Type B pancreatic cell (in vitro differentiated cells): ENCODE measurements around the gene NPAS3. TPM values are rescaled to one million over a fixed set of nuclear protein-coding genes. Genes with fewer than 3 reads are reported as not detected.

Experiments used
- DNase-seq: peaks from one replicate; pipeline ENCODE4 v3.0.0; 2021; ENCODE audit warnings: mixed read lengths; ENCODE audit not compliant: unreplicated experiment; ENCODE audit errors: extremely low spot score
- H3K27ac Mint-ChIP-seq: 2 replicates; pipeline ENCODE4 v1.8.0; 2021; ENCODE audit warnings: mild to moderate bottlenecking, mixed read lengths
- H3K27me3 Mint-ChIP-seq: 2 replicates; pipeline ENCODE4 v1.8.0; 2021; ENCODE audit warnings: mixed read lengths
- H3K36me3 Mint-ChIP-seq: 2 replicates; pipeline ENCODE4 v1.8.0; 2021; ENCODE audit warnings: mixed read lengths
- H3K4me1 Mint-ChIP-seq: one replicate; pipeline ENCODE4 v1.8.0; 2021; ENCODE audit warnings: mixed read lengths; ENCODE audit not compliant: unreplicated experiment
- H3K4me3 Mint-ChIP-seq: 2 replicates; pipeline ENCODE4 v1.8.0; 2021; ENCODE audit warnings: mild to moderate bottlenecking, mixed read lengths
- H3K9me3 Mint-ChIP-seq: 2 replicates; pipeline ENCODE4 v1.8.0; 2021; ENCODE audit warnings: mixed read lengths
- CTCF ChIP-seq: fragments of 200-600 bp; sonication (generic); conservative IDR thresholded peaks from 2 replicates; pipeline ENCODE4 v1.5.0; 2021; ENCODE audit warnings: antibody characterized with exemption, mild to moderate bottlenecking
- total RNA-seq: library from RNA; stranded (reverse); gene quantifications from 2 replicates; pipeline ENCODE4 v1.2.1, GENCODE V29; 2021; ENCODE audit warnings: low replicate concordance

Gene NPAS3
- total RNA-seq, 1 donor from 2014 or later: 8.7 TPM

GRCh38 chr14:33249233-33249820 lies 310.6 kb downstream of the NPAS3 start:
- no peak for DNase-seq
- TF ChIP-seq CTCF: no peak
- Mint-ChIP-seq H3K36me3 (no peaks in the 10 kb centered on the region), H3K27ac (no peak overlapping the region), H3K27me3 (peaks cover 11% of the 10 kb centered on the region), H3K4me1 (peaks cover 10% of the 10 kb centered on the region), H3K4me3 (peak overlapping the region; percentile 26), H3K9me3 (no peaks in the 10 kb centered on the region)

- H3K9me3 Mint-ChIP-seq: no peaks in the 10 kb centered on the region
- peaks cover 10% of the 10 kb centered on the region for H3K4me1 Mint-ChIP-seq
- no peak for DNase-seq
- H3K27ac Mint-ChIP-seq: no peak overlapping the region
- no peak overlapping the region for H3K4me3 Mint-ChIP-seq
- H3K27me3 Mint-ChIP-seq: peaks cover 11% of the 10 kb centered on the region
- TF ChIP-seq CTCF: no peak
- no peaks in the 10 kb centered on the region for H3K36me3 Mint-ChIP-seq
Observed at GRCh38 chr14:33250963-33251362, 312.3 kb downstream of the NPAS3 start.

DNA sequence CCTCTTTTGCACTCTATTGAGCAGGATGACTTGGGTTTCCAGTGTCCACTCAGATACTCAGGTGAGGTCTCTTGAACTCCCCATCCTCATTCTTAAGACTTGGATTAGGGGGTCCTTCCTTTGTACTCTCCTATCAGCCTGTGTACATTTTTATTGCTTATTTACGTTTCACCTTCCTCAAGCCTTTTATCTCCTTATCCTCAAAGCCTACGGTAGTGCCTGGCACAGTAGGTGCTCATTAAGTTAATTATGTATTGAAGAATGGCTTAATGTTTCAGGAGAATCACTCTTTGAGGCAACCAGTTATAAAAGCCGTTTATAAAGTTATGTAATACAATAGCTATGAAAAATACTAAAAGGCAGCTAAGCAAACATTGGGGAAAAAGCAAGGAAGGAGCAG lies 315.7 kb downstream of the NPAS3 start:
- no peak for TF ChIP-seq CTCF
- Mint-ChIP-seq H3K27me3 (peaks cover 11% of the 10 kb centered on the region), H3K9me3 (no peaks in the 10 kb centered on the region), H3K4me3 (no peak overlapping the region), H3K4me1 (peaks cover 7% of the 10 kb centered on the region), H3K36me3 (no peaks in the 10 kb centered on the region), H3K27ac (no peak overlapping the region)
- DNase-seq: no peak

DNA sequence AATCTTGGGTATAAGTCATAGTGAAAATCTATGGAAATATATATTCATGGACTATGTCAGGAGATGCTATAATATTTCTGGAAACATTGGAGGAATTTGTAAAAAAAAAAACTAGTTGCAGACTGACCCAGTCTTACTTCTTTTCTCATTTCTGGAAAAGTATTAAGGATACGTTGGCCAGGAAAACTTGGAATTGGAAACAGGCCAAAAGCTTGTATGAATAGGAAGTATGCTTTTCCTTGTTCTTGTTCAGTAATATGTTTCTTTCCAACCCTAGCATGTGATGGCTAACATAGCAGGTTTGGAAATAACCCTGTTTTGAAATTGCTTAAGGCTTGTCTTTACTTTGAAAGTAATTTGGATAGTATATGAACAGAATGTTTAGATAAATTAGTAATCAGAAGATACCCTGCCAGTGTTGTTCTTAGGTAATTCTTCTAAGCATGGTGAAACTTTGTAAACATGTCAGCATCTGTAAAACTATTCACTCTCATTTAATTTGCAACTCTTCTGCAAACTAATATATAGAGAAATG lies 316.2 kb downstream of the NPAS3 start:
- TF ChIP-seq CTCF: no peak
- H3K9me3 Mint-ChIP-seq: no peaks in the 10 kb centered on the region
- no peak overlapping the region for H3K4me3 Mint-ChIP-seq
- H3K4me1 Mint-ChIP-seq: peaks cover 2% of the 10 kb centered on the region
- H3K27me3 Mint-ChIP-seq: peaks cover 9% of the 10 kb centered on the region
- H3K27ac Mint-ChIP-seq: no peak overlapping the region
- H3K36me3 Mint-ChIP-seq: no peaks in the 10 kb centered on the region
- DNase-seq: no peak

DNA sequence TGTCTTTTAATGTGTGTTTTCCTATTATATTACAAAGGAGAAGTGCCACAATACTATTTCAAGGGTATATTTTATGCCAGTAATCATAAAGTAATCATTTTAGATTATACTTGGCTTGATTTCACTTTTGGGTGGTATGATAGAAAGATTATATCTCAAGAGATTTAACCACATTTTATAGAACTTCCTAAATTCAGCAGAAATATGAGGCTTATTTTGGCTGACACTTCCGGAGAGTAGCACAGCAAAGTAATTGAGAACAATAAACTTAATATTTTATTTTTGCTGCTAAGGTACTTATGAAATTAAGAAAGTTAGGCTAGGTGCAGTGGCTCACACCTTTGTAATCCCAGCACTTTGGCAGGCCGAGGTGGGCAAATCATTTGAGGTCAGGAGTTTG lies 319.1 kb downstream of the NPAS3 start:
- H3K36me3 Mint-ChIP-seq: no peaks in the 10 kb centered on the region
- H3K4me3 Mint-ChIP-seq: no peak overlapping the region
- peaks cover 4% of the 10 kb centered on the region for H3K27me3 Mint-ChIP-seq
- H3K27ac Mint-ChIP-seq: no peak overlapping the region
- H3K4me1 Mint-ChIP-seq: peaks cover 12% of the 10 kb centered on the region
- no peak for TF ChIP-seq CTCF
- H3K9me3 Mint-ChIP-seq: no peaks in the 10 kb centered on the region
- DNase-seq: no peak
